DMS79 (cell line): ENCODE results near the gene GRM2.

Source experiments
- DNase-seq: peaks from one replicate; lab custom pipeline; 2025; lab: John Stamatoyannopoulos, UW

The GRM2 gene

GRCh38 chr3:51706788-51707731 is at the start of gene GRM2:
Gene GRM2 (plus strand): TSS chr3:51707068. CDS start chr3:51708984, 1,916 bp downstream.
- peak; percentile 27 for DNase-seq

GRCh38 chr3:51657234-51657633 is 49.6 kb upstream of the GRM2 start:
- DNase-seq: no peak

GRCh38 chr3:51659942-51660341 is 46.9 kb upstream of the GRM2 start:
- no peak for DNase-seq

- no peak for DNase-seq
Observed at GRCh38 chr3:51662456-51662855, 44.4 kb upstream of the GRM2 start.

GRCh38 chr3:51668756-51669155 is 38.1 kb upstream of the GRM2 start:
- DNase-seq: no peak

GRCh38 chr3:51669241-51670052 is 37.4 kb upstream of the GRM2 start:
- peak; percentile 23 for DNase-seq

- DNase-seq: no peak
Observed at GRCh38 chr3:51670053-51670822, 36.6 kb upstream of the GRM2 start.

- peak; percentile 7 for DNase-seq
Observed at GRCh38 chr3:51670823-51671733, 35.8 kb upstream of the GRM2 start, which contains the start of gene TEX264. Gene TEX264 (plus strand): TSS chr3:51671252. CDS start chr3:51674305, 3,053 bp downstream.

- peak; percentile 18 for DNase-seq
Observed at GRCh38 chr3:51671734-51672475, 35.0 kb upstream of the GRM2 start.

GRCh38 chr3:51673181-51673801 is 33.6 kb upstream of the GRM2 start:
- no peak for DNase-seq

GRCh38 chr3:51673802-51674654 is 32.8 kb upstream of the GRM2 start:
- no peak for DNase-seq

- DNase-seq: no peak
Observed at GRCh38 chr3:51675201-51675611, 31.7 kb upstream of the GRM2 start.

- no peak for DNase-seq
Observed at GRCh38 chr3:51676102-51676640, 30.7 kb upstream of the GRM2 start.

- DNase-seq: no peak
Observed at GRCh38 chr3:51677358-51677757, 29.5 kb upstream of the GRM2 start.

- DNase-seq: no peak
Observed at GRCh38 chr3:51678186-51678585, 28.7 kb upstream of the GRM2 start.

GRCh38 chr3:51678641-51679040 is 28.2 kb upstream of the GRM2 start:
- DNase-seq: no peak

- no peak for DNase-seq
Observed at GRCh38 chr3:51679318-51679717, 27.6 kb upstream of the GRM2 start.

GRCh38 chr3:51679777-51680176 is 27.1 kb upstream of the GRM2 start:
- DNase-seq: no peak
